Right lobe of liver (tissue), 6 donors: ENCODE measurements around the gene PROX1. TPM values are rescaled to one million over a fixed set of nuclear protein-coding genes. Genes with fewer than 3 reads are reported as not detected.

Source experiments
- ATAC-seq, 4 donors: fragments of 200-7000 bp; cut with Tn5 transposase; one replicate each; pipeline ENCODE4 v1.9.1; 2020; ENCODE audit warnings: mild to moderate bottlenecking in 4 of 4, moderate library complexity in 4 of 4
- DNase-seq, 3 donors: peaks; one replicate each; pipeline ENCODE4 v3.0.0-alpha.2; 2020
- H3K27ac ChIP-seq, 3 donors: fragments of 200-600 bp; one replicate each; pipeline ENCODE4 v1.8.0; 2022
- H3K27me3 ChIP-seq, 2 donors: fragments of 200-600 bp; one replicate each; pipeline ENCODE4 v1.8.0; 2022
- H3K36me3 ChIP-seq, 4 donors: fragments of 200-600 bp; sonication (generic) in 1 of 4; one replicate each; pipeline versions ENCODE4 v1.5.1 to v1.8.0; 2017 to 2022; ENCODE audit warnings: control low read depth in 1 of 4
- H3K4me1 ChIP-seq, 4 donors: fragments of 200-600 bp; sonication (generic) in 1 of 4; one replicate each; pipeline versions ENCODE4 v1.5.1 to v1.8.0; 2017 to 2022; ENCODE audit warnings: control low read depth in 1 of 4
- H3K4me3 ChIP-seq, 3 donors: fragments of 200-600 bp; one replicate each; pipeline ENCODE4 v1.8.0; 2022
- H3K9me3 ChIP-seq, 4 donors: fragments of 200-600 bp; sonication (generic) in 1 of 4; one replicate each; pipeline versions ENCODE4 v1.5.1 to v1.8.0; 2017 to 2022; ENCODE audit warnings: control low read depth in 1 of 4
- POLR2A ChIP-seq: fragments of 450-650 bp; IDR thresholded peaks from one replicate; pipeline ENCODE4 v1.6.1; 2017; ENCODE audit warnings: antibody characterized with exemption, mild to moderate bottlenecking
- WGBS: methylation state at CpG from one replicate; pipeline ENCODE4 v1.1.6; 2018; ENCODE audit warnings: low coverage, low lambda C conversion rate; ENCODE audit not compliant: insufficient coverage; ENCODE audit errors: missing lambda C conversion rate; 5-methylcytosine and 5-hydroxymethylcytosine counted together
- intact Hi-C, 2 donors: fragments of 100-400 bp; cut with DNase I; formaldehyde crosslinking; loops; one replicate each; pipeline versions ENCODE4 v1.11.2 to v1.14.1; 2022
- total RNA-seq, 6 experiments: library from RNA; depleted of rRNA in 2 of 6; stranded (reverse); fragments of >200 nt in 2 of 6; fragmentation: NEBNext Ultra II Directional in 3 of 6; extraction: Animal tissue kit (Norgen Biotek cat#: 25700) in 3 of 6; gene quantifications; one replicate each; pipeline versions ENCODE4 v1.1.0 to v1.2.4, GENCODE V29; 2016 to 2023
- TF ChIP-seq, protein P1 (sequence below), 4 donors: fragments of 200-600 bp in 3 of 4; fragments of 450-650 bp in 1 of 4; IDR thresholded peaks; one replicate each; pipeline versions ENCODE4 v1.5.1 to v1.8.0; 2016 to 2022; ENCODE audit warnings: antibody characterized with exemption in 4 of 4, mild to moderate bottlenecking in 2 of 4
- donor health status: DM: no; HTN: yes; CAD: no.
- donor health status: DM: no; HTN: no; CAD: no.
- donor health status: DM: no; HTN: no; CAD: no.
- donor health status: DM: no; HTN: yes; CAD: no.
- donor health status: DM: no; HTN: yes; CAD: no.

Gene PROX1
- total RNA-seq, 6 experiments from 2014 or later, result 79.6 to 186 (median 164) TPM

DNA sequence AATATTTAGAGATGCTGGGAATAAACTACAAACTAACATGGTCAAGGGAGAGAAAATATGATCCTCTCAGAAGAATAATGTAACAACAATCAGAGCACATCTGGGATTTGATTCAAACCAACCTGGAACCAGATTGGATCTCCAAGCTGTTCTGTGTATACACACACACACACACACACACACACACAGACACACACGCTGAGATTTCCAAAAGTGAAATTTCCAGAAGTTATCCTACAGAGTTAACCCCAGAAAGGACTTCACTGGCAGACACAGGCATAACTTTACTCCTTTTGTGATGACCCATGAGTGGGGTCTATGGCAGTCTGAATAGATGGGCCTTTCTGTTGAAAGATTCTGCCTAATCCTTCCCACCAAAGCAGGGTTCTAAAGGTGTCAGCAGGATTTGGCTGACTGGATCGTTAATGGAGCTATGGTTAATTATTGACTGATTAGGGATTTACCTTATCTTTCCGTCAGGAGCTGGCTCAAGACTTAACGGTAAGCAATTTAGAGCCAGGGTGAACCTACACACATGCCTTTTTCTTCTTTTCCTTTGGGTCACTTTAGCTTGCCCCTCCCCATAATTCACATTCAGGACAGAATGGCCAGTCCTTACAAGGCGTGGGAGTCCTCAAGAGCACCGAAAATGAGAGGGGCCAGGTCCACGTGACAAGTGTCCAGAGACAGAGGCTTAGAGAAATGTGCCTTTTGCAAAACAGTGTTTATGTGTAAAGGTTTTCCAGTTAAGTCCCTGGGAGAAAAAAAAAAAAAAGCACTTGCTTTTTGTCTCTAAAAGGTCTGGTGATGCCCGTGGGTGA, 10.9 kb upstream of the PROX1 start:
- peak; percentile 68 to 78 (median 70) for ATAC-seq
- peak overlapping the region; percentile 73 to 99 (median 81) for H3K27ac ChIP-seq

DNA sequence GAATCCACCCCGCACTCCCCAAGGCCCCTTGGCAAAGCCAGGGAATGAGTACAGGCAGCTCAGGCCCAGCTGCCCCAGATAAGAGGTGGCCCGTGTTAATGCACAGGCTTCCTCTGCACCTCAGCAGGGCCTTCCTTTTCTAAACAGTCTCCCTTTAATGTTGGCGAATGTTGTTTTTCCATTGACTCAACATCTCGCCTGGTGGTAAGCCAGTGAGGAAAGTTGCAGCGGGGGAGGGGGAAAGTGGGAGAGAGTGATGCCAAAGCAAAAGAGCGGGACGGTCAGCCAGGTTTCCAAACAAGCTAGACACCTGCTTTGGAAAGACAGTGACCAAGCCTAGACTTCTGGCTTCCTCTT, 10.3 kb upstream of the PROX1 start:
- 13% methylated on average over 4 of the region's 7 CpGs for WGBS
- Histone ChIP-seq H3K27ac (peak overlapping the region; percentile 73 to 99 (median 81)), H3K27me3 (no peaks in the 10 kb centered on the region), H3K36me3 (no peaks in the 10 kb centered on the region), H3K4me1 (peaks cover 0 to 50% (median 11%) of the 10 kb centered on the region in 4 donors), H3K9me3 (no peaks in the 10 kb centered on the region), H3K4me3 (peak overlapping the region in 2 of 3 donors; percentile 5 to 11)
- DNase-seq, result peak; percentile 72 to 89 (median 86)
- intact Hi-C loops, result no loop called here
- peak; percentile 41 for TF ChIP-seq POLR2A
- TF ChIP-seq, protein P1, sequence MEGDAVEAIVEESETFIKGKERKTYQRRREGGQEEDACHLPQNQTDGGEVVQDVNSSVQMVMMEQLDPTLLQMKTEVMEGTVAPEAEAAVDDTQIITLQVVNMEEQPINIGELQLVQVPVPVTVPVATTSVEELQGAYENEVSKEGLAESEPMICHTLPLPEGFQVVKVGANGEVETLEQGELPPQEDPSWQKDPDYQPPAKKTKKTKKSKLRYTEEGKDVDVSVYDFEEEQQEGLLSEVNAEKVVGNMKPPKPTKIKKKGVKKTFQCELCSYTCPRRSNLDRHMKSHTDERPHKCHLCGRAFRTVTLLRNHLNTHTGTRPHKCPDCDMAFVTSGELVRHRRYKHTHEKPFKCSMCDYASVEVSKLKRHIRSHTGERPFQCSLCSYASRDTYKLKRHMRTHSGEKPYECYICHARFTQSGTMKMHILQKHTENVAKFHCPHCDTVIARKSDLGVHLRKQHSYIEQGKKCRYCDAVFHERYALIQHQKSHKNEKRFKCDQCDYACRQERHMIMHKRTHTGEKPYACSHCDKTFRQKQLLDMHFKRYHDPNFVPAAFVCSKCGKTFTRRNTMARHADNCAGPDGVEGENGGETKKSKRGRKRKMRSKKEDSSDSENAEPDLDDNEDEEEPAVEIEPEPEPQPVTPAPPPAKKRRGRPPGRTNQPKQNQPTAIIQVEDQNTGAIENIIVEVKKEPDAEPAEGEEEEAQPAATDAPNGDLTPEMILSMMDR (IDR thresholded peaks at IDR 0.05), result peak in 1 of 4 donors; percentile 5
- ATAC-seq, result peak; percentile 74 to 80 (median 77)

More for the DNA sequence above, 10.9 kb upstream of the PROX1 start:
- Histone ChIP-seq H3K9me3 (no peaks in the 10 kb centered on the region), H3K27me3 (no peaks in the 10 kb centered on the region), H3K4me3 (peak overlapping the region in 2 of 3 donors; percentile 5 to 11), H3K4me1 (peaks cover 0 to 55% (median 11%) of the 10 kb centered on the region in 4 donors), H3K36me3 (no peaks in the 10 kb centered on the region)
- peak in 1 of 3 donors; percentile 59 for DNase-seq
- TF ChIP-seq, protein P1 (IDR thresholded peaks at IDR 0.05), result no peak
- TF ChIP-seq POLR2A, result no peak
- intact Hi-C loops, result no loop called here
- WGBS, result 23% methylated on average over 8 of the region's 8 CpGs

DNA sequence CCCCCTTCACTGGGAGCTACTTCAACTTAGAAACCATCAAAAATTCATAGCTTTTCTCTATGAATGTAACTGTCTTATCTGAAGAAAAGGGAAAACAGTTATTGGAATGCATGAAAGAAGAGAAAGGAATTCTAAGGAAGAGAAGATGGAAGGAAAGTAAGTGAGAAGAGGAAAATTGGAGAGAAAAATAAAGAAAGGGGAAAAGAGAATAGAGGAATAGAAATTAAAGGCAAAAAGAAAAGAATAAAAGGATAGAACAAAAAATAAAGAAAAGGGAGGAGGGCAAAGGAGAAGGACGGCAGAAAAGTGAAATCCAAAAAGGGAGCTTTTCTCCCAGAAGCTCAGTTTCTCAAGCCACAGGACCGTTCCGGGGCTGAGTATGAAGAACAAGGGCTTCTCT, 9.9 kb upstream of the PROX1 start:
- peak overlapping the region; percentile 73 to 99 (median 81) for H3K27ac ChIP-seq
- TF ChIP-seq, protein P1 (IDR thresholded peaks at IDR 0.05), result no peak
- no peak for TF ChIP-seq POLR2A
- peaks cover 0 to 49% (median 11%) of the 10 kb centered on the region in 4 donors for H3K4me1 ChIP-seq
- H3K4me3 ChIP-seq, result no peak overlapping the region
- 21% methylated on average over 3 of the region's 3 CpGs for WGBS
- ATAC-seq (no peak), DNase-seq (no peak)
- intact Hi-C loops, result no loop called here
- H3K27me3 ChIP-seq, result no peaks in the 10 kb centered on the region
- H3K36me3 ChIP-seq, result no peaks in the 10 kb centered on the region
- H3K9me3 ChIP-seq, result no peaks in the 10 kb centered on the region

DNA sequence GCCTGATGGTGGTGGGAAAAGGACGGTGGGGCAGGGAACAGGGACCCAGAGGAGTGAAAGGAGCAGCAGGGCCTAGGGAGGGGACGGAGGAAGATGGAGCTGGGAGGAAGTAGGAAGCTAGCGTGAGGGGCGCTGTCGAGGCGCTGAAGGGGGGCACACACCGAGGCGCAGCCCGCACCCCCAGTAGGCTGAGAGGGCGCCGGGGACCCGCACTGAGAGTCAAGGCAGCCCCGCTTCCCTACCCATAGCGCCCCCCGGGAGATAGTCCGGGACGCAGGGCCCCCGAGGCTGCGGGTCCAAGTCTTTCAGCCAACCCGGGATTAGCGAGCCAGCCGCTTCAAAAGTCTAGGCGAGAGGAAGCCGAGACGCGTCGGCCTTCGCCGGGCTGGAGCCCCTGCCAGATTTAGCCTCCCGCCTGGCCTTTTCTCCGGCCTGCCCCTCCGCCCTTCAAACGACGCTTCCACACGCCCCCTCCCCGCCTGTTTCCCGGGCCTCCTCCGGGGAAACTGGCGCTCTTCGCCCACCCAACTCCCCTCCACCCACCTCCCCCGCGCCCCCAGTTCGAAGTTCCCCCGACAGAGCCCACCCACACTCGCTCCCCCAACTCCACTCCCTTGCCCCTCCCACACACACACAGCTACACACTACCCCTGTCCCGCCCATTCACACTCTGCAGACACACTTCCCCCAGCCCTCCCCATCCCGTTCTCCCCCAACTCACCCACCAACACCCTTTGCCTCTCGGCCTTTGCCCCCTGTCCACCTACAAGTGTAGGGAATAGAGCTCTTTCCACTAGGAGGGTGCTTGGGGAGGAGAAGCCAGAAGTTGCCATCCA, 7.8 kb upstream of the PROX1 start:
- Histone ChIP-seq H3K27ac (peak overlapping the region in 1 of 3 donors; percentile 98), H3K36me3 (no peaks in the 10 kb centered on the region), H3K9me3 (no peaks in the 10 kb centered on the region), H3K27me3 (no peaks in the 10 kb centered on the region), H3K4me3 (no peak overlapping the region), H3K4me1 (peaks cover 0 to 57% (median 11%) of the 10 kb centered on the region in 4 donors)
- no peak for TF ChIP-seq POLR2A
- TF ChIP-seq, protein P1 (IDR thresholded peaks at IDR 0.05), result no peak
- ATAC-seq (no peak), DNase-seq (no peak)
- 48% methylated on average over 20 of the region's 48 CpGs for WGBS
- intact Hi-C loops, result no loop called here
